Measurements from ENCODE around the gene S1PR3.
A peak's percentile ranks its signal among the peaks of the same experiment; 100 is the strongest.
"Not testable (repeated sequence)": the region's sequence is repeated elsewhere in the genome, so short reads cannot be mapped to it uniquely, and the experiment has no call there.

The S1PR3 gene

DNA sequence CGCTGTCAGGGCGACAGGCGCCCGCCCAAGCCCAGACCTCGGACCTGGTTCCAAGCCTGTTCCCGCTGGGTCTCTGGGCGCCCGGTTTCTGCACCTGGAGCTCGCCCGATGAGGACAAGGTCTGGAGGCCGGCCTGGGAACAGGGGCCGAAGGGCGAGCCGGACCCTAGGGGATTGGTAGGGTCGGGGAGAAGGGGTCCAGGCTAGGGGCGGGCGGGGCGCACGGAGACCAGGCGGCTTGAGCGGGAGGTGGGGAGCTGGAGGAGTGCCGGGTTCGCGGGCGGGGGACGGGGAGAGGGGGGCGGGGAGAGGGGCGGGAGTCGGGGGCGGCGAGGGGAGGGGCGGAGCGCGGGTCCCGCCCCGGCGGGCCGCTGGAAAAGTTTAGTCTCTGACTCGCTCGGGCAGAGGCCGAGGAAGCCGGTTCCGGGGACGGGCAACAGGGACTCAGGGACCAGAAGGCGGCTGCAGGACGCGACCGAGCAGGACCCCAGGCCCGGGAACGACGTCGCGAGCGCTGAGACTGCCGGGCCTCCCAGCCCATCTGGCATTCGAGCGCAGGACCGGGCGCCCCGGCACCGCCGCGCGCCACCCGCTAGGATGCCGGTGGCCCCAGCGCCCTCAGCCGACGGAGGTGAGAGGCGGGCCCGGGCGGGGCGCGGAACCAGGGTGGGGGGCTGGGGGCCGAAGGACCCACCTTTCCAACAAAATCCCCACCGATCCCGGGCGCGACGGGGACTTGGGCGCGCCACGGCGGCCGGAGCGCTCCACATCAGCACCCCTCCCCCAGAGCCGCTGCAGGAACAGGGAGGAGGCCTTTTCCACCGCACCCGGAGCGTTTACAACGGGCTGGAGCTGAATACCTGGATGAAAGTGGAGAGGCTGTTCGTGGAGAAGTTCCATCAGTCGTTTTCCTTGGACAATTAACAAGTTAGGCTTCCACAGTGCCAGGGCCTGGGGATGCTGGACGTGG is at the start of gene S1PR3:
Gene S1PR3 (plus strand): TSS at position 403 of the 969 bp plus-strand sequence. CDS start 9,733 bp downstream, outside the sequence.
- H3K27ac ChIP-seq (ENCODE audit: low read length) = no peak within 1 kb of the TSS
- peak within 1 kb of the TSS; percentile 59 for H3K9ac ChIP-seq (ENCODE audit: low read length)
- H3K27me3 ChIP-seq (ENCODE audit: control insufficient read depth, insufficient read depth, low read length) = peaks cover 20% of the 10 kb centered on the region
- H3K36me3 ChIP-seq (ENCODE audit: control insufficient read depth, low read depth, low read length) = peaks cover 4% of the 10 kb centered on the region
- peaks cover 22% of the 10 kb centered on the region for H3K4me1 ChIP-seq (ENCODE audit: control insufficient read depth, low read depth, low read length)
- no peaks in the 10 kb centered on the region for H3K9me3 ChIP-seq (ENCODE audit: control insufficient read depth, low read depth, low read length)
- peak within 1 kb of the TSS; percentile 93 for H3K4me3 ChIP-seq (ENCODE audit: low read length)

GRCh38 chr9:88941586-88941985 is 49.7 kb upstream of the S1PR3 start:
- H3K36me3 ChIP-seq (ENCODE audit: control insufficient read depth, low read depth, low read length); H3K4me1 ChIP-seq (ENCODE audit: control insufficient read depth, low read depth, low read length); H3K27ac ChIP-seq (ENCODE audit: low read length); H3K9ac ChIP-seq (ENCODE audit: low read length); H3K27me3 ChIP-seq (ENCODE audit: control insufficient read depth, insufficient read depth, low read length); H3K9me3 ChIP-seq (ENCODE audit: control insufficient read depth, low read depth, low read length); H3K4me3 ChIP-seq (ENCODE audit: low read length): not testable (repeated sequence)

DNA sequence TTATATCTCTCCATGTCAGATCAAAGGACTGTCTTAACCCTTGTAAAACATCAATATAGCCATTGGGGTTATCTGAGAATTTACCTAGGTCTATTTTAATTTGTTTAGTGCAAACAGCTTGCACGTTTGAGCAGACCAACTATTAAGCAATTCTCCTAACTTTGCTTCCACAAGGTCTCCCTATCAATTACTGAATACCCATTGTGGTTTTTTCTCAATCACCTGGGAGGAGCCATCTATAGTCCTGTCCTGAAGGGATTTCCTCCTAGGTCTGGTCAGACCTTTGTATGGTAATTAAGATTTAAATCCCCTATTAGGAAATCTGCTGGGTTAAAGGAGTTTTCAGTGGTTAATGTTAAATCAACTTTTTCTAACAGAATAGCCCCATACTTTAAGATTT is 48.9 kb upstream of the S1PR3 start:
- H3K4me3 ChIP-seq (ENCODE audit: low read length) = no peak overlapping the region
- H3K9ac ChIP-seq (ENCODE audit: low read length) = no peak overlapping the region
- no peak overlapping the region for H3K27ac ChIP-seq (ENCODE audit: low read length)
- H3K36me3 ChIP-seq (ENCODE audit: control insufficient read depth, low read depth, low read length) = no peaks in the 10 kb centered on the region
- H3K9me3 ChIP-seq (ENCODE audit: control insufficient read depth, low read depth, low read length) = no peaks in the 10 kb centered on the region
- H3K4me1 ChIP-seq (ENCODE audit: control insufficient read depth, low read depth, low read length) = no peaks in the 10 kb centered on the region
- no peaks in the 10 kb centered on the region for H3K27me3 ChIP-seq (ENCODE audit: control insufficient read depth, insufficient read depth, low read length)

- Histone ChIP-seq H3K27ac (ENCODE audit: low read length) (no peak overlapping the region), H3K9ac (ENCODE audit: low read length) (no peak overlapping the region), H3K4me3 (ENCODE audit: low read length) (no peak overlapping the region), H3K4me1 (ENCODE audit: control insufficient read depth, low read depth, low read length) (peaks cover 4% of the 10 kb centered on the region), H3K36me3 (ENCODE audit: control insufficient read depth, low read depth, low read length) (no peaks in the 10 kb centered on the region), H3K27me3 (ENCODE audit: control insufficient read depth, insufficient read depth, low read length) (no peaks in the 10 kb centered on the region), H3K9me3 (ENCODE audit: control insufficient read depth, low read depth, low read length) (no peaks in the 10 kb centered on the region)
These were observed 45.5 kb upstream of the S1PR3 start for GRCh38 chr9:88945636-88946333.

DNA sequence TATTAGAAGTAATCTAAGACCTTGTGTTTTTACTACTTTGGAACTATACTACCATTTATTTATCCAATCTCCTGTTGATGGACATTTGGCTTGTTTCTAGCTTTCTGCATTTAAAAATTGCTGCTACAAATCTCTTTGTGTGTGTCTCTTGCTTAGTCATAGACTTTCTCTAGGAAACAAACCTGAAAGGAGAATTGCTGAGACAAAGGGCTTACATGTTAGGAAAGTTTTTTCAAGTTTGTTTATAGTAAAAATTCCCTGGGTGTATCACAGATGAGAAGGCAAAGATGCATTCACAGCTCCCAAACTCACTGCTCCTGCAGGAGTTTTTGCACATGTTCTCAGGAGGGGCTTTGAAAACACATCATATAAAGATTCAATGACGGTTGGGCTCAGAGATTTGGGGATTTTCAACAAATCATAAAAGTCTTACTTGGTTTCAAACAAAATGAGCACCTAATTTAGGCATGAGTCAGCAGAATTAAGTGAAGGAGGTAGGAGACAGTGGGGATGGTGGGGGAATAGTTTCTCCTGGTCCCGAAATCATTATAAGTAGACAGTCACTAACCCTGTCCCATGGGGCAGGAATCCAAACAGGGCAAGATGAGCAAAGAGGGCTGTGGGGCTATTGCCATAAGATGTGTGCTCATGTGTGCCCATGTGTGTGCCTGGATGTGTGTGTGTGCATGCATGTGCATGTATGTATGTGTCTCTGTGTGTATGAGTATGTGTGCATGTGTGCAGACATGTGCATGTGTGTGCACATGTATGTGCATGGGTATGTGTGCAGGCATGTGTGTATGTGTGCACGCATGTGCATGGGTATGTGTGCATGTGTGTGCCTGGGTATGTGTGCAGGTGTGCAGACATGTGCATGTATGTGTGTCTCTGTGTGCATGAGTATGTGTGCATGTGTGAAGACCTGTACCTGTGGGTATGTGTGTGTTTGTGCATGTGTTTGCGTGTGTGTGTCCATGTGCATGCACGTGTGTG is 43.4 kb upstream of the S1PR3 start:
- Histone ChIP-seq H3K27me3 (ENCODE audit: control insufficient read depth, insufficient read depth, low read length) (no peaks in the 10 kb centered on the region), H3K27ac (ENCODE audit: low read length) (no peak overlapping the region), H3K4me3 (ENCODE audit: low read length) (no peak overlapping the region), H3K4me1 (ENCODE audit: control insufficient read depth, low read depth, low read length) (peaks cover 4% of the 10 kb centered on the region), H3K36me3 (ENCODE audit: control insufficient read depth, low read depth, low read length) (no peaks in the 10 kb centered on the region), H3K9ac (ENCODE audit: low read length) (no peak overlapping the region), H3K9me3 (ENCODE audit: control insufficient read depth, low read depth, low read length) (no peaks in the 10 kb centered on the region)

- peaks cover 4% of the 10 kb centered on the region for H3K4me1 ChIP-seq (ENCODE audit: control insufficient read depth, low read depth, low read length)
- H3K9me3 ChIP-seq (ENCODE audit: control insufficient read depth, low read depth, low read length) = no peaks in the 10 kb centered on the region
- H3K4me3 ChIP-seq (ENCODE audit: low read length) = no peak overlapping the region
- no peaks in the 10 kb centered on the region for H3K27me3 ChIP-seq (ENCODE audit: control insufficient read depth, insufficient read depth, low read length)
- no peak overlapping the region for H3K27ac ChIP-seq (ENCODE audit: low read length)
- H3K9ac ChIP-seq (ENCODE audit: low read length) = no peak overlapping the region
- H3K36me3 ChIP-seq (ENCODE audit: control insufficient read depth, low read depth, low read length) = no peaks in the 10 kb centered on the region
These were observed 41.8 kb upstream of the S1PR3 start for GRCh38 chr9:88949425-88949824.

DNA sequence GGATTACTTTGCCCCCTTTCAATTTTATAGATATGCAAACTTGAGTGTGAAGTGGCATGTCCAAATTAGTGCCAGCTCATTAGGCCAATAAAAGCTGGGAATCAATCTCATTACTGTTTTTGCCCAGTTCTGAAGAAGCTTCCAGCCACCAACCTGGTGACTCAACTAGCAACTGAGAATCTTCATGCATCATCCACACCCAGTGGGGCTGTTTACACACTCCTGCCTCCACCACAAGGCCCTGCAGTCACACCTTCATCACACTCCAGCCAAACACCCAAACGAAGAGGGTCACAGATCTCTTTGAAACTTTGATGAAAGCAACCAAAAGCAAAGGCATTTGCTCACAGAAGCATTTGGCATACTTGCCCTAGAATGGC is 41.3 kb upstream of the S1PR3 start:
- H3K36me3 ChIP-seq (ENCODE audit: control insufficient read depth, low read depth, low read length) = no peaks in the 10 kb centered on the region
- peaks cover 4% of the 10 kb centered on the region for H3K4me1 ChIP-seq (ENCODE audit: control insufficient read depth, low read depth, low read length)
- no peak overlapping the region for H3K27ac ChIP-seq (ENCODE audit: low read length)
- no peak overlapping the region for H3K4me3 ChIP-seq (ENCODE audit: low read length)
- no peaks in the 10 kb centered on the region for H3K9me3 ChIP-seq (ENCODE audit: control insufficient read depth, low read depth, low read length)
- H3K27me3 ChIP-seq (ENCODE audit: control insufficient read depth, insufficient read depth, low read length) = no peaks in the 10 kb centered on the region
- H3K9ac ChIP-seq (ENCODE audit: low read length) = no peak overlapping the region

DNA sequence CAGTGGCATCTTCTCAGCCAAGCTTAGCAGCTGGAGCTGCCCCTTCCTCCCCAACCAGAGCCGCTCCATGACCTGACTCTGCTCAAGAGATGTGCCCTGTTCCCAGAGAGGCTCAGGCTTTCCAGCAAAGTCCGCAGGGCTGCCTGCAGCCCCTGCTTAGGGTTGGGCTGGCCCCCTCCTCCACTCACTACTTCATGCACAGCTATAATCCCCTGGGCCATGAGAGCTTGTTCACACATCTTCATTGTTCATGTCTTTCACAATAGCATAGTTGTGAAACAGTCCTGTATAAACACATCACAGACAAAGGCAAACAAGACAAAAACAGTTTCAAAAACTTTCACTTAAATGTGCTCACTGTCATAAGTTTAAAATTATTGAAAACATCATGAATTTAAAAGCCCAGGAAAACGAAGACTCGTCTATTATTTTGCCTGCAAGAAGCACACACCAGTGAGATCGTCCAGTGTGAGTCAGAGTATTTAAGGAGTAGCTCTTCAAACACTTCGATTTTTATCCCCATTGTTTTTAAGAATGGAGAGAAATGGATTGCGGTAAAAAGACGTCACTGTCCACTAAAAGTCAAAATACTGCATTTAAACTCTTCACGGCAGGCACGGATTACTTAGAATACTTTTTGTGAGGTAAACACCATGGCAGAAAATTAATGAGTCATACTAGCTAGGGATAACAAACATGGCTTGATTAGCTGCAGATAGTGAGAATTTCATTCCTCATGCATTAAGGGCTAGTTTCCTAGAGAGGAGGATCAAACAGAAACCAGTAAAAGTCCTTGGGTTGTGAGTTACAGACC is 40.7 kb upstream of the S1PR3 start:
- H3K9ac ChIP-seq (ENCODE audit: low read length) = no peak overlapping the region
- H3K27ac ChIP-seq (ENCODE audit: low read length) = no peak overlapping the region
- H3K27me3 ChIP-seq (ENCODE audit: control insufficient read depth, insufficient read depth, low read length) = no peaks in the 10 kb centered on the region
- no peaks in the 10 kb centered on the region for H3K36me3 ChIP-seq (ENCODE audit: control insufficient read depth, low read depth, low read length)
- H3K4me1 ChIP-seq (ENCODE audit: control insufficient read depth, low read depth, low read length) = peaks cover 4% of the 10 kb centered on the region
- no peak overlapping the region for H3K4me3 ChIP-seq (ENCODE audit: low read length)
- no peaks in the 10 kb centered on the region for H3K9me3 ChIP-seq (ENCODE audit: control insufficient read depth, low read depth, low read length)

DNA sequence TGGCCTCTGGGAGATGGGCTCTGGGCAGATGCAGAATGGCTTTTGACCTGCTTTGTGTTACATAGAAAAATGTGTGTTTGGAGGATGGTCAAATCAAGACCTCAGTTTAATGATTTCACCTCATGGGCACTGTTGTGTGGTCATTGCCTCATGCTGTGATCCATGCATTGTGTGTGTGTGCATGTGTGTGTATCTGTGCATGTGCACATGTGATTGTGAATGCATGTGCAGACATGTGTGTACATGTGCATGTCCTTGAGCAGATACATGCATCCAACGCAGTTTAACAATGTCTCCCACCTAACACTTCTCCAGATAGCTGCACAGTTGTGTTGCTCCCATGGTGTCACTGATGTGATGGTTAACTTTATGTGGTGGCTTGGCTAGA is 40.1 kb upstream of the S1PR3 start:
- Histone ChIP-seq H3K27ac (ENCODE audit: low read length) (no peak overlapping the region), H3K4me1 (ENCODE audit: control insufficient read depth, low read depth, low read length) (peaks cover 4% of the 10 kb centered on the region), H3K4me3 (ENCODE audit: low read length) (no peak overlapping the region)

DNA sequence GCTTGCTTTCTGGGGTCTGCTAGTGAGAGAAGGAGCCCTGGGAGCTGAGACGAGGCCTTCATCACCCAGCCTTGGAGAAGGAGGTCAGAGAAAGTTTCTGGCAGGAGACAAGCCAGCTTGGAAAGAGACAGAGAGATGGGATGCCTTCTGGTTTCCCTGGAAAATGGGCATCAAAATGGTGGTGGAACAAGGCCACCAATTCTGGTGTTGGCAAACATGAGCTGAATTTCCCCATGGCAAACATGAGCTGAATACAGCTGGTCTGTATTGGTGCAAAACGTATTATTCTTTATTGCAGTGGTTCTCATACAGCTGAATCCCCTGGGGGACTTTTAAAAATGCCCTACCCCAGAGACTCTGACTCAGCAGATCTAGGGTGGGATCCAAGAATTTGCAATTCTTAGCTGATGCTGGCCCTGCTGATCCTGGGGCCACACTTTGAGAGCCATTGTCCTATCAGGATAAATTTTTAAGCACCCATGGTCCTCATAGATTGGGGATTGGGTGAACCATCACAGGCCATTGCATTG is 39.1 kb upstream of the S1PR3 start:
- Histone ChIP-seq H3K4me1 (ENCODE audit: control insufficient read depth, low read depth, low read length) (peaks cover 4% of the 10 kb centered on the region), H3K27ac (ENCODE audit: low read length) (no peak overlapping the region)

More for the DNA sequence above, 40.1 kb upstream of the S1PR3 start:
- Histone ChIP-seq H3K36me3 (ENCODE audit: control insufficient read depth, low read depth, low read length) (no peaks in the 10 kb centered on the region), H3K9ac (ENCODE audit: low read length) (no peak overlapping the region), H3K27me3 (ENCODE audit: control insufficient read depth, insufficient read depth, low read length) (no peaks in the 10 kb centered on the region), H3K9me3 (ENCODE audit: control insufficient read depth, low read depth, low read length) (no peaks in the 10 kb centered on the region)

More for the DNA sequence above, 39.1 kb upstream of the S1PR3 start:
- Histone ChIP-seq H3K36me3 (ENCODE audit: control insufficient read depth, low read depth, low read length) (no peaks in the 10 kb centered on the region), H3K9me3 (ENCODE audit: control insufficient read depth, low read depth, low read length) (no peaks in the 10 kb centered on the region), H3K4me3 (ENCODE audit: low read length) (no peak overlapping the region), H3K27me3 (ENCODE audit: control insufficient read depth, insufficient read depth, low read length) (no peaks in the 10 kb centered on the region), H3K9ac (ENCODE audit: low read length) (no peak overlapping the region)
